ENCODE measurements around the gene CDCA3. TPM values are rescaled to one million over a fixed set of nuclear protein-coding genes. Genes with fewer than 3 reads are reported as not detected.

CDCA3 gene
- total RNA-seq, 4 donors from 2014 or later: 2.0 to 7.1 (median 2.9) TPM

GRCh38 chr12:6849976-6850560 is 1.0 kb downstream of the CDCA3 start:
- whole genome bisulfite sequencing, 2 donors: 83 to 89% methylated on average over 10 of the region's 10 CpGs
- TF ChIP-seq POLR2A (IDR thresholded peaks at IDR 0.05) (no peak), CTCF (IDR thresholded peaks at IDR 0.05) (no peak)
- intact Hi-C loops (cut with DNase I; ENCODE audit: low total_unique reads): no loop called here
- H3K4me3 ChIP-seq (ENCODE audit: low read depth, poor library complexity, severe bottlenecking): no peak overlapping the region
- no peak for DNase-seq (ENCODE audit: low spot score in 2 of 2)

GRCh38 chr12:6849427-6849826 is 1.7 kb downstream of the CDCA3 start:
- no peak for TF ChIP-seq CTCF (IDR thresholded peaks at IDR 0.05)
- TF ChIP-seq POLR2A (IDR thresholded peaks at IDR 0.05): no peak
- 93 to 94% methylated on average over 2 of the region's 2 CpGs for WGBS, 2 donors
- H3K4me3 ChIP-seq (ENCODE audit: low read depth, poor library complexity, severe bottlenecking): no peak overlapping the region
- intact Hi-C loops (cut with DNase I; ENCODE audit: low total_unique reads): no loop called here
- no peak for DNase-seq (ENCODE audit: low spot score in 2 of 2)

- no peak overlapping the region for H3K4me3 ChIP-seq (ENCODE audit: low read depth, poor library complexity, severe bottlenecking)
- WGBS, 2 donors: 85 to 92% methylated on average over 2 of the region's 2 CpGs
- intact Hi-C loops (cut with DNase I; ENCODE audit: low total_unique reads): no loop called here
- TF ChIP-seq POLR2A (IDR thresholded peaks at IDR 0.05): no peak
- no peak for TF ChIP-seq CTCF (IDR thresholded peaks at IDR 0.05)
- no peak for DNase-seq (ENCODE audit: low spot score in 2 of 2)
These were observed 3.4 kb downstream of the CDCA3 start for GRCh38 chr12:6847676-6848075.

- intact Hi-C loops (cut with DNase I; ENCODE audit: low total_unique reads): no loop called here
- H3K4me3 ChIP-seq (ENCODE audit: low read depth, poor library complexity, severe bottlenecking): no peak overlapping the region
- TF ChIP-seq CTCF (IDR thresholded peaks at IDR 0.05): no peak
- no peak for TF ChIP-seq POLR2A (IDR thresholded peaks at IDR 0.05)
- WGBS, 2 donors: 84 to 88% methylated on average over 7 of the region's 7 CpGs
- no peak for DNase-seq (ENCODE audit: low spot score in 2 of 2)
These were observed 4.7 kb downstream of the CDCA3 start for GRCh38 chr12:6846316-6846869.

GRCh38 chr12:6845395-6845794 is 5.7 kb downstream of the CDCA3 start:
- TF ChIP-seq CTCF (IDR thresholded peaks at IDR 0.05): no peak
- no peak for TF ChIP-seq POLR2A (IDR thresholded peaks at IDR 0.05)

More at GRCh38 chr12:6845395-6845794, 5.7 kb downstream of the CDCA3 start:
- intact Hi-C loops (cut with DNase I; ENCODE audit: low total_unique reads): no loop called here
- 89 to 90% methylated on average over 17 of the region's 17 CpGs for WGBS, 2 donors
- no peak overlapping the region for H3K4me3 ChIP-seq (ENCODE audit: low read depth, poor library complexity, severe bottlenecking)
- DNase-seq (ENCODE audit: low spot score in 2 of 2): no peak

Measured in lower leg skin (tissue), 4 donors.